Stimulated activated memory B cell treated with anti-CD40 and anti-IgM and Interleukin-4, amounts not matched to agents 10 μg/mL and 1 μg/mL and 100 μg/mL, for 72 hours (primary cell): ENCODE measurements around the gene LMOD2.
"Not testable (repeated sequence)": the region's sequence is repeated elsewhere in the genome, so short reads cannot be mapped to it uniquely, and the experiment has no call there.

Experiments used
- ATAC-seq: fragments of 150-1000 bp; cut with Tn5 transposase; 2 replicates; pipeline ENCODE4 v1.10.0; 2021
- H3K27ac Mint-ChIP-seq: one replicate; pipeline ENCODE4 v1.8.0; 2022; ENCODE audit warnings: mild to moderate bottlenecking, mixed read lengths
- H3K27me3 Mint-ChIP-seq: one replicate; pipeline ENCODE4 v1.8.0; 2022; ENCODE audit warnings: mixed read lengths
- H3K36me3 Mint-ChIP-seq: one replicate; pipeline ENCODE4 v1.8.0; 2022; ENCODE audit warnings: mixed read lengths
- H3K4me1 Mint-ChIP-seq: one replicate; pipeline ENCODE4 v1.8.0; 2022; ENCODE audit warnings: mixed read lengths
- H3K4me3 Mint-ChIP-seq: one replicate; pipeline ENCODE4 v1.8.0; 2022; ENCODE audit warnings: mild to moderate bottlenecking, moderate library complexity, mixed read lengths
- H3K9me3 Mint-ChIP-seq: one replicate; pipeline ENCODE4 v1.8.0; 2022; ENCODE audit warnings: mixed read lengths

Gene LMOD2

GRCh38 chr7:123633553-123633952 is 22.1 kb upstream of the LMOD2 start:
- Mint-ChIP-seq H3K4me3 (no peak overlapping the region), H3K36me3 (no peaks in the 10 kb centered on the region), H3K9me3 (no peaks in the 10 kb centered on the region), H3K27me3 (peaks cover 25% of the 10 kb centered on the region), H3K27ac (no peak overlapping the region), H3K4me1 (no peaks in the 10 kb centered on the region)
- ATAC-seq: no peak

GRCh38 chr7:123634011-123634573 is 21.6 kb upstream of the LMOD2 start:
- ATAC-seq, H3K27ac Mint-ChIP-seq, H3K4me3 Mint-ChIP-seq, H3K4me1 Mint-ChIP-seq, H3K36me3 Mint-ChIP-seq, H3K9me3 Mint-ChIP-seq: not testable (repeated sequence)
- H3K27me3 Mint-ChIP-seq: peaks cover 29% of the 10 kb centered on the region

GRCh38 chr7:123635551-123636359 is 19.9 kb upstream of the LMOD2 start:
- no peak overlapping the region for H3K4me3 Mint-ChIP-seq
- peaks cover 38% of the 10 kb centered on the region for H3K27me3 Mint-ChIP-seq
- no peaks in the 10 kb centered on the region for H3K36me3 Mint-ChIP-seq
- no peaks in the 10 kb centered on the region for H3K4me1 Mint-ChIP-seq
- peaks cover 2% of the 10 kb centered on the region for H3K9me3 Mint-ChIP-seq
- peak; percentile 57 for ATAC-seq
- H3K27ac Mint-ChIP-seq: no peak overlapping the region

- Mint-ChIP-seq H3K27ac (no peak overlapping the region), H3K4me3 (no peak overlapping the region), H3K9me3 (peaks cover 2% of the 10 kb centered on the region), H3K4me1 (no peaks in the 10 kb centered on the region), H3K27me3 (peaks cover 35% of the 10 kb centered on the region), H3K36me3 (no peaks in the 10 kb centered on the region)
- no peak for ATAC-seq
These were observed 18.5 kb upstream of the LMOD2 start for GRCh38 chr7:123637203-123637602.

GRCh38 chr7:123637878-123638277 is 17.8 kb upstream of the LMOD2 start:
- ATAC-seq: peak; percentile 14
- H3K36me3 Mint-ChIP-seq: no peaks in the 10 kb centered on the region
- H3K4me3 Mint-ChIP-seq: no peak overlapping the region
- H3K9me3 Mint-ChIP-seq: peaks cover 2% of the 10 kb centered on the region
- no peak overlapping the region for H3K27ac Mint-ChIP-seq
- H3K4me1 Mint-ChIP-seq: no peaks in the 10 kb centered on the region
- H3K27me3 Mint-ChIP-seq: peaks cover 35% of the 10 kb centered on the region

GRCh38 chr7:123639631-123640030 is 16.0 kb upstream of the LMOD2 start:
- Mint-ChIP-seq H3K9me3 (peaks cover 2% of the 10 kb centered on the region), H3K27me3 (peaks cover 35% of the 10 kb centered on the region), H3K27ac (no peak overlapping the region), H3K4me3 (no peak overlapping the region), H3K4me1 (no peaks in the 10 kb centered on the region), H3K36me3 (no peaks in the 10 kb centered on the region)
- ATAC-seq: no peak

- H3K9me3 Mint-ChIP-seq: peaks cover 2% of the 10 kb centered on the region
- H3K27me3 Mint-ChIP-seq: peaks cover 35% of the 10 kb centered on the region
- no peak overlapping the region for H3K27ac Mint-ChIP-seq
- no peaks in the 10 kb centered on the region for H3K4me1 Mint-ChIP-seq
- H3K36me3 Mint-ChIP-seq: no peaks in the 10 kb centered on the region
- no peak for ATAC-seq
- H3K4me3 Mint-ChIP-seq: no peak overlapping the region
These were observed 15.1 kb upstream of the LMOD2 start for GRCh38 chr7:123640583-123640982.

- no peak for ATAC-seq
- peaks cover 2% of the 10 kb centered on the region for H3K9me3 Mint-ChIP-seq
- H3K4me1 Mint-ChIP-seq: no peaks in the 10 kb centered on the region
- no peak overlapping the region for H3K4me3 Mint-ChIP-seq
- H3K27me3 Mint-ChIP-seq: peaks cover 35% of the 10 kb centered on the region
- no peak overlapping the region for H3K27ac Mint-ChIP-seq
- H3K36me3 Mint-ChIP-seq: no peaks in the 10 kb centered on the region
These were observed 13.8 kb upstream of the LMOD2 start for GRCh38 chr7:123641901-123642300.

- peaks cover 2% of the 10 kb centered on the region for H3K9me3 Mint-ChIP-seq
- no peak for ATAC-seq
- no peak overlapping the region for H3K4me3 Mint-ChIP-seq
- H3K27me3 Mint-ChIP-seq: peaks cover 17% of the 10 kb centered on the region
- no peaks in the 10 kb centered on the region for H3K4me1 Mint-ChIP-seq
- H3K36me3 Mint-ChIP-seq: no peaks in the 10 kb centered on the region
- H3K27ac Mint-ChIP-seq: no peak overlapping the region
These were observed 11.9 kb upstream of the LMOD2 start for GRCh38 chr7:123643495-123644441.

GRCh38 chr7:123645516-123645915 is 10.2 kb upstream of the LMOD2 start:
- Mint-ChIP-seq H3K27me3 (peaks cover 8% of the 10 kb centered on the region), H3K36me3 (no peaks in the 10 kb centered on the region), H3K4me3 (no peak overlapping the region), H3K4me1 (no peaks in the 10 kb centered on the region), H3K27ac (no peak overlapping the region), H3K9me3 (no peaks in the 10 kb centered on the region)
- no peak for ATAC-seq

- no peaks in the 10 kb centered on the region for H3K4me1 Mint-ChIP-seq
- no peak overlapping the region for H3K27ac Mint-ChIP-seq
- no peak for ATAC-seq
- H3K9me3 Mint-ChIP-seq: no peaks in the 10 kb centered on the region
- H3K4me3 Mint-ChIP-seq: no peak overlapping the region
- H3K27me3 Mint-ChIP-seq: no peaks in the 10 kb centered on the region
- H3K36me3 Mint-ChIP-seq: no peaks in the 10 kb centered on the region
These were observed 8.4 kb upstream of the LMOD2 start for GRCh38 chr7:123647106-123647730.

- Mint-ChIP-seq H3K27me3 (no peaks in the 10 kb centered on the region), H3K9me3 (no peaks in the 10 kb centered on the region), H3K4me1 (no peaks in the 10 kb centered on the region), H3K27ac (no peak overlapping the region), H3K4me3 (no peak overlapping the region), H3K36me3 (no peaks in the 10 kb centered on the region)
- no peak for ATAC-seq
These were observed 5.7 kb upstream of the LMOD2 start for GRCh38 chr7:123649964-123650363.

- no peaks in the 10 kb centered on the region for H3K4me1 Mint-ChIP-seq
- ATAC-seq: no peak
These were observed 5.1 kb upstream of the LMOD2 start for GRCh38 chr7:123650595-123650994.

GRCh38 chr7:123652406-123652805 is 3.3 kb upstream of the LMOD2 start:
- Mint-ChIP-seq H3K4me1 (no peaks in the 10 kb centered on the region), H3K9me3 (no peaks in the 10 kb centered on the region), H3K4me3 (no peak overlapping the region), H3K36me3 (no peaks in the 10 kb centered on the region), H3K27ac (no peak overlapping the region), H3K27me3 (no peaks in the 10 kb centered on the region)
- ATAC-seq: no peak

More at GRCh38 chr7:123650595-123650994, 5.1 kb upstream of the LMOD2 start:
- Mint-ChIP-seq H3K27ac (no peak overlapping the region), H3K27me3 (no peaks in the 10 kb centered on the region), H3K4me3 (no peak overlapping the region), H3K36me3 (no peaks in the 10 kb centered on the region), H3K9me3 (no peaks in the 10 kb centered on the region)

GRCh38 chr7:123653162-123653561 is 2.5 kb upstream of the LMOD2 start:
- Mint-ChIP-seq H3K36me3 (no peaks in the 10 kb centered on the region), H3K4me1 (no peaks in the 10 kb centered on the region), H3K27ac (no peak overlapping the region), H3K4me3 (no peak overlapping the region), H3K9me3 (no peaks in the 10 kb centered on the region), H3K27me3 (no peaks in the 10 kb centered on the region)
- ATAC-seq: no peak
